GM21367 (cell line): ENCODE results near the gene HSPE1.
A peak's percentile ranks its signal among the peaks of the same experiment; 100 is the strongest.
"Not testable (repeated sequence)": the region's sequence is repeated elsewhere in the genome, so short reads cannot be mapped to it uniquely, and the experiment has no call there.

ENCODE experiments used
- ATAC-seq: cut with Tn5 transposase; IDR thresholded peaks from one replicate; pipeline ENCODE4 v1.9.1; 2021; ENCODE audit not compliant: unreplicated experiment

The HSPE1 gene

DNA sequence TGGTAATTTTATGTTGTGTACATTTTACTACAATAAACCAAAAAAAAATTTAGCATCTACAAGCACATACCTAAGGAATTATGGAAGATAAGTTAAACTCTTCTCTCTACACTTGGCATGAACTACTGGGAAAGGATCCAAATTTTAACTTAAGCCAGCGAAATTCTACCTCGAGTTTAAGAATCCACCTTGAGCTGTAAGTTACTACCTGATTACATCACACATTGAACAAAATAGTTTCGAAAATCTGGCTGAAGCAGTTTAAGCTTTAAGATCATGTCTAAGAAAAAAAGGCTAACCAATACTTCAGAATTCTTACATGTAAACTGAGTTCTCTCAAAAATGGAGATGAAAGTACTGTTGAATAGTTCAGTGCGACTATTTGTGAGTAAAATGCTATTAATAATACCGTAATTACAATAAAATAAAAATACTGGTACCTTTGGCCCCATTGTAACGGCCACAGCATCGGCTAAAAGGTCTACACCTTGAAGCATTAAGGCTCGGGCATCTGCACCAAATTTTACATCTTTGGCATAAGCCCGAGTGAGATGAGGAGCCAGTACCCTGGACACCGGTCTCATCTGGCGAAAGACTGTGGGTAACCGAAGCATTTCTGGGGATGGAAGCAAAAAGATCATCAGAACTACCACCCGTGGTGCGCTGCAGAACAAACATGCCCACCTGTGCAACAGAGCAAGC is 1.8 kb upstream of the HSPE1 start:
- no peak for ATAC-seq

DNA sequence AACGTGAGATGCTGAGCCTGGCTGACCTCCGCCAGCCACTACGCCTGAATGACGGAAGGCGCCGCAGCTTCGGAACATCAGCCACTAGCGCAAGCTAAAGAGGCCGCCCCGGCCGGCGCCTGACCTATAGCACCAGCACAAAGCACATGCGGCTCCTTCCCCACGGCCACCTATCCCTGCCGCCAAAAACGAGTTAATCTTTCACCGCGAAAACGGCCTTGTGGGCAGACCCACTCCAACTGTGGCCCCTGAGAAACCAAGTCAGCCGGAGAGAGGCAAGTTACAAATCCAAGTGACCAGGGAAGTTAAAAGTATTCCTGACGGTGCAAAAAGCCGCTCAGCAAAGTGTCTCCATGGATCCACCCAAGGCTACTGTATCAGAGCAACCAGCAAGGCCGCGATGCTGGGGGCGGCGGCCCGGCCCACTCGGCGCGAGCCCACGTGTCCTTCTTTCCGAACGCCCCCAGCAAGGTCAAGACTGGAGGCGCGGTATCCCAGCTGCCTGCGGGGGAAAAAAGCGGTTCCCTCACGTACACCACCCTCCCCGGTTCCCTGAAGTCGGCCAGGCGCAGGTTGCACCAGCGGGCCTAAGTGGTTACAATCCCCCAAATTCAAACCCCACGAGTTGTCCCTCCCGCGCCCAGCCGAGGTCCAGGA is 1.1 kb upstream of the HSPE1 start:
- ATAC-seq = peak; percentile 25

DNA sequence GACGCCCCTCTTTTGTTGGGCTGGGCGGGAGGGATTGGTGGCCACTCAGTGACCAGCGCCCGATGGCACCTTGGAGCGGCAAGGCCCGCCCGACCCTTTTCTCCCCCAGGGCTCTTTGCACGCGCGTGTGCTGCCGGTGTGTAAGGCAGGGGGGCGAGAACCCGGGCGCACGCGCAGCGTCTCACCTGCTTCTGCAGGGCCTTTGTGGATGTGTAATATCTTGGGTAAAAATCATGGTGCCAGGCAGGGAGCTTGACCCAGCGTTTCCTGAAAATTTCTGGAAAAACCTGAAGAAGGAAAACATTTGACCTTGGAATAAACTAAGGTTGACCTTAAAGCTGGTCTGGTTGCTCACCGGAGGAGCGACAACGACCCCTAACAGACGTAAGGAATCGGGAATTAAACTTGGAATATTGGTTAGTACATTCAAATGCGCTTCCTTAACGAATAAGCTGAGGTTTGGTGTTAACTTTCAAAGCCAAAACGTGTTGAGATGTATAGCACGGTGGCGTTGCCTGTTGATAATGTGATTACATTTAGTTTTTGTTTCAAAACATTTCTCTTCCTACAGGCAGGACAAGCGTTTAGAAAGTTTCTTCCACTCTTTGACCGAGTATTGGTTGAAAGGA is 438 bp downstream of the HSPE1 start:
- peak; percentile 10 for ATAC-seq

DNA sequence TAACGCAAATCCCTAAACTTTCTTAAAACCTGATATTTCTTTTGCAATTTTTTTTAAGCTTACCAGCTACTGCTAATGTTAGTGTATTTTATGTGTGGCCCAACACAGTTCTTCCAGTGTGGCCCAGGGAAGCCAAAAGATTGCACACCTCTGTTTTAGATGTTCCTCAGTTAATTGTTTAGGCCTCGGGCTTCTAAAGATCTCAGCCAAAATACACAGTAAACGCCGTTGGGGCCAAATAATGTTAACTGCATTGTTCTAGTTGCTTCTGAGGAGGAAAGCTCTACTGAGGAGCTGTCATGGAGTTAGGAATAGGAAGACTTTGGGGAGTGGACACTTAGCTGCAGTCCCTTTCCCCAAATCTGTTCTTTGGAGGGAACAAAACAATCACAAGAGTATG is 2.0 kb downstream of the HSPE1 start:
- no peak for ATAC-seq

DNA sequence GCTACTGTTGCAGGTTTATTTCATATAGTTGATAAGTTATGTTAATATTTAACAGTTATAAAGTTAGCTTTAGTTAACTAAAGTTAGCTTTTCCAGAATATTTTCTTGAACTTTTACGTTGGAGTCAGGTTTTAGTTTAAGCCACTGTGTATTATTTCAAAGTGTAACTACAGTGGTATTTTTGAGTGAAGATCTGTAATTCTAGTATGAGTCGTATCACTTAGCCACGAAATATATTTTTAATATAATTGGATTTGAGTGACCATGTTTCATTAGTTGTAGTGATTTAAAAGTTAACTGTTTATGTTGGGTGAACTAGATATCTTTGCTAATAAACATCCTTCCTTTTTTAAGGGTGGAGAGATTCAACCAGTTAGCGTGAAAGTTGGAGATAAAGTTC is 2.5 kb downstream of the HSPE1 start:
- ATAC-seq = no peak

DNA sequence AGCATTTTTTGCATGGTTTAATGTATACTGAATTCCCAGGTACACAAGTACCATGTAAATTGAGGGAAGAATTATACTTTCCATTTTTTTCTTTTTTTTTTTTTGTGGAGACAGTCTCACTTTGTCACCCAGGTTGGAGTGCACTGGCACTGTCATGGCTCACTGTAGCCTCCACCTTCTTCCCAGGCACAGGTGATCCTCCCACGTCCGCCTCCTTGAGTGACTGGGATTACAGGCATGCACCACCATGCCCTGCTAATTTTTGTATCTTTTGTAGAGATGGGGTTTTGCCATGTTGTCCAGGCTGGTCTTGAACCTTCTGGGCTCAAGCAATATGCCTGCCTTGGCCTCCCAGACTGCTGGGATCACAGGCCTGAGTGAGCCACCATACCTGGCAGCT is 3.8 kb downstream of the HSPE1 start:
- ATAC-seq = no peak

DNA sequence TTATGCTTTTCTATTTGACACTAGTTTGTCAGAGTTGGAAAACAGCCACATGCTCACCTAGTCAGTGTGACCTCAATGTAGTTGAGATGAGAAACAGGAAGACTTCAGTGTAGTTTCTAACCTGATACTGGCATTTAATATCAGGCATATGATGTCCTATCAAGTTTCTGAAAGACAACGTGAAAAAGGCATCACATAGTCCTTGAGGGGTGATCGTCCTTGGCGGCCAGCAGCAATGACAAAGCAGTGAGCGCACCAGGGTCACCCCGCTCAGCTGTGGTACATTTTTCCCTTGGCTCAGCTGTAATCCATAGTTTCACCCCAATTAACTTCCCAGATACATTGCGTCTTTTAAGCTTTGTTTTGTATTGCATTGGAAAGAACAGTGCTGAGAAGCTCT is 4.3 kb downstream of the HSPE1 start:
- ATAC-seq = no peak

DNA sequence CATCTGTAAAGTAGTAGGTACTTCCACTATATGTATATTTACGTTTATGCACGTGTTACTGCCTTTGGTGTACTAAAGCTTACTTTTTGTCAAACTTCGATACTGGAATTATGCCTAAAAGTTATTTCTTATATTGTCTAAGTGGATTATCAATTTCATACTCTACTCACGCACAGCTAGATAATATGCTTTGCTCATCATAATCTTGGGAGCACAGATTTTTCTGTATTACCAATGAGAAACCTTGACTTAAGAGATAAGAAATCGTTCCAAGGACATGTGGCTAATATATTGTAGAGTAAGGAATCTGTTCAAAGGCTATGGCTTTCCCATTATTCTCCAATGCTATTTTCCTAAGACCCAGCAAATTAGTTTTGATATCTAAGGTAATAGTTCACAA is 6.5 kb downstream of the HSPE1 start:
- no peak for ATAC-seq

DNA sequence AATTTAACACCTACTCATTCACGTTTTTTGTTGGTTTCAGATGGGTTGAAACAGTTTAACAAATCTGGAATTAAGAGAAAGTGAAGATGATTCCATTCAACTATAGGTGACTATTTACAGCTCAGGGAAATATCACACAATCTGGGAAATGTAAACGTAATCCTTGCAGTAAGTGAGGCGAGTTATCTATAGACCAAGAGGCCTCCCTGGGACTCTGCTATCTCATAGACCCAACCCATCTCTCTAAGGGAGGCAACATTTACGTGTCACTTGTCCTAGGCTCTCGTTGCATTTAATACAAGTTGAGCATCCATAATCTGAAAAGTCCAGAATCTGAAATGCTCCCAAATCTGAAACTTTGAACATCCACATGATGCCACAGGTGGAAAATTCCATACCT is 13.7 kb downstream of the HSPE1 start:
- no peak for ATAC-seq

DNA sequence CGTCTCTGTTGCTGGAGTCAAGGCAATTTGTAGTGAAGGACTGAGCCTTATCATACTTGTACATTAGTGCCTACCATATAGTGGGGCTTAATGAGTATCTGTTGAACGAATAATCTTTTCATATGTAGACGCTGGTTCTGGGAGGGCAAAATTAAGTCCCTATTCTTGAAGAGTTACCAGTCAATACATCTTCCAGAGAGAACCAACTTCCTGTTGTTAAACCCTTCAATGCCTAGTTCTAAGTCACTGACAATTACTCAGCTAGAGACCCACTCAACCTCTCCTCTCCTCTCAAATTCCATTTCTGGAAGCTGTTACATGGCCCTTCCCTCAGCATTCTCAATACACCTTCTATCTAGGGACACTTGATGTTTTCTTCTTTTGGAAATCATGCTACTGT is 14.6 kb downstream of the HSPE1 start:
- ATAC-seq = no peak

DNA sequence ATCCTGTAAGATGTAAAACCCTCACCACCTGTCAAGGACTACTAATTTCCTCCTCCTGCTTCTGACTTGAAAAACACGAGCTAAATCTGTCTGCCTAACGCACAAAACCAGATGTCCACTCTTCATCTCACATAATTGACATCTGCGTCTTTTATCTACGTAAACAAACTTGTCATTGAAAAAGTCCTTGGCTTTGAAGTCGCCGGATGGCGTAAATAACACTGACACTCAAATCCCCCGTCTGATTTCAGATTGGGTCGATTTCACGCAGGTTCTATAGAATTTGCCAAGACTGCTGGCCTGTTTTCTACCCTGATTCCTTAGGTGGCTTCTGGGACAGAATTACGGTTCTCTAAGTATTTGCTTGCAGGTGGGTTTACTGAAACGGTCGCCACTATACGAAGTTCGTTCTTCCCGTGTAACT is 15.1 kb downstream of the HSPE1 start:
- ATAC-seq = no peak

DNA sequence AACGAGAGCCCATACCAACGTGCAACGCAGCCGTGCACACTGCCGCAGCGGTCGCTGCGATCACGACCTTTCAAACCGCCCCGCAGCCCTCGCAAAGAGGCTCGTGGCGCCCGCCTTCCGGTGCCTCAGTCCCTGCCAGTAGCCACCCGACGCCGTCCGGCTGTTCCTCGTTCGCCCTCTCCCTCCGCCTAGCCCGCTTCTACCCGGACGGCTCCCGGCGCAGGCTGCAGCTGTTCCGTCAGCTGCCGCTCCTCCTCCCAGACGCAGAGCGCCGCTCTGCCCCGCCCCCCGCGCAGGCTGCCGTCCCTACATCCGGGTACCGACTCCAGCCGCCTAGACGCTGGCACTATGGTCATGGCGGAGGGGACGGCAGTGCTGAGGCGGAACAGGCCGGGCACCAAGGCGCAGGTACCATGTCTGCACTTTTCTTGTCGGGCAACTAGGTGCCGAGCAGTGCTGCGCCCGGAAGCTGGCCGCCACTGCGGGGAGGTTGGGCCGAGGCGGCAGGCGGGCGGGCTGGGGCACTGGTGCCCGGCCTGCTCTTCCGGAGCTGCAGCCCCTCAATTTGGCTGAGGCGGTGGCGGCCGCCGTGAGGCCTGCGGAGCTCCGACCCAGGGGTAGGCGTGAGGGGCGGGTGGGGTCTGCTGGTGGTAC is 15.7 kb downstream of the HSPE1 start, which contains the start of gene MOB4:
TSS of gene MOB4 (plus strand) at position 328 of the 654 bp plus-strand sequence. CDS start at position 349, 21 bp downstream.
- ATAC-seq = peak; percentile 93

DNA sequence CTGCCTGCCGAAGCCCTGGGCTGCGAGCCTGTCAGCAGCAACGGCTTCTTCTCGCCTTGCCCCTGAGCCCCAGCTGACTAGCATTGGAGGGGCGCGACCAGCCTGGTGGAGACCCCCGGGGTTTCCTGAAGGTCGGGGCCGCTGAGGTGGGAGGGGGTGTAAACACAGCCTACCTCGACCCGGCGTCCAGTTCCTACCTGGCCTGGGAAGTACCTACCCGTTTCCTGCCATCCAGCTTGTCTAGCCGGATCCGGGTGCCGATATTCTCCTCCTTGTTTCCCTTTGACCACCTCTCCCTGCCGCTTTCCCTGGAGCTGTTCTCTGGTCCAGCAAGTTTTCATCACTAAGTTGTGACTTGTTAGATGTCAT is 16.2 kb downstream of the HSPE1 start:
- peak; percentile 6 for ATAC-seq

DNA sequence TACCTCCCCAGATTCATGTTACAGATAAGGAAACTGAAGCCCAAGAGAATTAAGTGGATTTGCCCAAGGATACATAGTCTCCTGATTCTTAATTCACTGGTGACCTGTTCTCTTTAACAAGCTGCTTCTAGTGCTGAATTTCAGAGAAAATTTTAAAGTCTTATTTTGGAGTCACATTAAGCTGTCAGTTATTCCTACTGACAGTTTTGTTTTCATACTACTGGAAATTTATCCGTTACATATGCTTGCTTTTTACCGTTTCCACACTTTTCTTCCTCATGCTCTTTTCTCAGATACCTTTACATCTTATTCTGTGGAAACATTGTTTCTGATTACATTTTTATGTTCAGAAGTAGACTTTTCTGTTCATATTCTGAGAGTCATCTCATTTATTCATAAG is 17.0 kb downstream of the HSPE1 start:
- ATAC-seq = no peak

DNA sequence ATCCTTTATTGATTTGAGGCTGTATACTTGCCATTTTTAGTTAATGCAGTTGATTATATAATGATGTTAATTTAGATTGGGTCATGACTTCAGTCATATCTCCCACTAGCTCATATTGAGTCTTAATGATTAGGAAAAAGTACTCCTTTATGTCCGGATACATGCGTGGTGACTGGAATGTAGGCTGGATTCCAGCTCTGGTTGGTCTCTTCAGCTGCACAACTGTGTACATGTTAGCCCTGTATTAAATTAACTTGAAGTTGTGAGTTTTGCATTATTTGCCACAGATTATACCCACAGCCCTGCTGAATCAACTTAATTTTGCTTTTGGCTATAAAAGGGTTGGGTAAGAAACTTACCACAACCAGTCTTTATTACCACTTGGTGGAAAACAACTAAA is 38.2 kb downstream of the HSPE1 start:
- ATAC-seq = no peak

DNA sequence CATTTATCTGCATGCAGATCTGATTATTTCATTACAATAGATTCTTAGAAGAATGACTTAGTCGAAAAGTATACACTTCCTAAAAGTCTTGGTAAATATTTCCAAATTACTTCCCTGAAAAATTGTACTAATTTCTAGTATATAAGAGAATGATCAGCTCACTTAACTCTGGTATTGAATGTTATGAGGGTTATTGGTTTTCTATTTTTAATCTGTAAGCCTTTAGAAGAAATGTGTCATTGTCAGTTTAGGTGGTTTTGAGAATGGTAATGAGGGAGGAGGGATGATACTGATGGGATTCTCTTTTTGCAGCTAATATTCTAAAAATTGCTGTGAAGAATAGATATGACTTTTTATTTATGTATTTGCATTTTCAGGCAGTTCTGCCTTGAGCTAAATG is 39.6 kb downstream of the HSPE1 start:
- ATAC-seq = no peak

DNA sequence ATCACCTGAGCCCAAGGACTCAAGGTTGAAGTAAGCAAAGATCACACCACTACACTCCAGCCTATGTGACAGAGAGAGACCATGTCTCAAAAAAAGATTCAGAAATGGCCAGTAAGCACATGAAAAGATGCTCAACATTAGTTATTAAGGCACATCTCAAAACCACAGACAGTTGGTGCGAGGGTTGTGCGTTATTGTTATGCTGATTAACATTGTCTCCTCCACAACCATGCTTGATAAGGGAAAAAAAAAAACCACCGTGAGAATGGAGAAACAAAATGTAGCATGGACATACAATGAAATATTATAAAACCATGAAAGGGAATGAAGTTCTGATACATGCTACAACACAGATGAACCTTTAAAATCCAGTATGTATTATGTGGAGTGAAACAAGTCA is 43.0 kb downstream of the HSPE1 start:
- ATAC-seq = no peak

DNA sequence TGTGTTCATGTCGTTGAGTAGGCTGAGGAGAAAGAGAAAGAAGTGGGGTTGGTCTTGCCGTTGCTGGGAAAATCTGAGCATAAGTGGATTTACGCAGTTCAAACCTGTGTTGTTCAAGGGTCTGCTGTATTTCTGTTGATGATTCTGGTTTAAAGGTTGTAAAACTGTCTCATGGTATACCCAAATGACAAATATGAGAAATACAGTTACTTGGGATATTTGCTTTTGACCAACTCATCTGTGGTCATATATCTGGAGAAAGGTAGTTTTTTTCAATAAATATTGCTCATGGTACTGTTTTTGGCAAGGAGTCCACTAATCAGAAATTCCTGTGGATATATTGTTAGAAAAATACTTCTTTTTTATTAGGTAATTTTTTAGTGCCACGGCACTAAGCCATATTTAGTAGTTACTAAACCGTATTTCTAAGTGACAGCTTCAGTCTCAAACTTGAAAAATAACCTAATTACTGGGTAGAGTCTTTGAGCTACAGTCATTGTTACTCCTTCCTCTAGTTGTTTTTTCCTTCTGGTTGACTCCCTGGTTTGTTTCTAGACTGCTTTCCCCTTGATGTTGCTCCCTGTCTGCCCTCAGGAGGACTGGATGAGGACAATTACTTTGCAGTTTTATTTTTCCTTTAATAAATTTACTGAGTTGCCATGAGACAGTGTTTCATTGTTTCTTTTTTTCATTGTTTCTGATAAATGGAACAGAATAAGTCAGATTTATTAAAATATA is 47.2 kb downstream of the HSPE1 start:
- ATAC-seq = no peak

DNA sequence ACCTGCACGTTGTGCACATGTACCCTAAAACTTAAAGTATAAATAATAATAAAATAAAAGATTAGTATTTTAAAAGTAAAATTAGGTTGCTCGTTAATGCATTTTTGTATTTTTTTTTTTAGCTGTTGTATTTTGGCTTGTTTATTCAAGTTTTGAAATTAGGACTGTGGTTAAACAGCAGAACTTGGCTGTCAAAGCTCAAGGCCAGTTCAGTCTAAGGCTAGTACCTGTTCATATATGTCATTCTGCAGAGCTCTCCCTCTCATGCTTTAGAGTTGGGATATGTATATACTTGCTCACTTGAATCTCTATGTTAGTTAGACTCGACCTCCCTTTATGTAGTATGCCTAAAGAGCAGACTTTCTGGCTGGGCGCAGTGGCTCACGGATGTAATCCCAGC is 48.4 kb downstream of the HSPE1 start:
- no peak for ATAC-seq

DNA sequence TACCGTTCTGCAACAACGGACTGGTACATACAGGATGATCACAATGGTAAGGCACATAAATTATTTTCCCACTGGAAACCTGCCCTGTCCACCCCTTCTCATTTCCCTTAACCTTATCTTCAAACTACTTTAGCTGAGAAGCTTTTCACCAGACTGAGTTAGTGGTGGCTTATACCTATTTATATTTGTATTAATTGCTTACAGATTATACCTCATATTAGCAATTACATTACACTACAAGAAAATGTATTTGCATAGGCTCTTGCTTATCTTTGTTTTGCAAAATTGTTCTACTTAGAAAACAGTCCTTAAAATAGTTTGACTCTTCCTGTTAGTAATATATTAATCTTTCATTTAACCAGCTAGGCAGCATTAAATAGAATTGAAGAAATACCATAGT is 51.1 kb downstream of the HSPE1 start:
- ATAC-seq = not testable (repeated sequence)
